HG02884 (cell line): ENCODE data around the gene RASGRP2.
"Not testable (repeated sequence)": the region's sequence is repeated elsewhere in the genome, so short reads cannot be mapped to it uniquely, and the experiment has no call there.

Experiments used
- ATAC-seq: cut with Tn5 transposase; IDR thresholded peaks from one replicate; pipeline ENCODE4 v1.9.1; 2021; ENCODE audit warnings: mild to moderate bottlenecking, moderate library complexity; ENCODE audit not compliant: unreplicated experiment

Gene RASGRP2

GRCh38 chr11:64720640-64721358, 23.1 kb downstream of the RASGRP2 start:
- ATAC-seq: no peak

- ATAC-seq: no peak
Measured at GRCh38 chr11:64720167-64720566, 23.8 kb downstream of the RASGRP2 start.

DNA sequence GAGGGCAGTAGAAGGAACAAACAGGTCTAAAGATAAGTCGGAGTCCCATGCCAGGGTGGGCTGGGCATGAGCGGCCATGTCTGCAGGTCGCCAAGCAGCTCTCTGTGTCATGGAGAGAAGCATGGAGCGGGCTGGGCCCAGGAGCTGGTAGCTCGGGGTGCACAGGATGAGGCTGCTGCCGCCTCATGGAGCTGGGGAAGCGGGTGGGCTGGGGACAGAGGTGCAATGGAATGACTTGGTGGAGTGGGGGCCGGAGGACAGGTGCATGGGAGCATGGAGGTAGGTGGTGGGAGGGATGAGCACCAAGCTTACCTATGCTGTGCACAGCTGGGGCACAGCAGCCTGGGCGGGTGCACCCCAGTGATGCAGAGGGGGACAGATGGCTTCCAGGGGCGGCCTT, 24.5 kb downstream of the RASGRP2 start:
- no peak for ATAC-seq

GRCh38 chr11:64718780-64719124, 25.2 kb downstream of the RASGRP2 start:
- no peak for ATAC-seq

GRCh38 chr11:64718084-64718779, 25.7 kb downstream of the RASGRP2 start:
- no peak for ATAC-seq

GRCh38 chr11:64717268-64717578, 26.7 kb downstream of the RASGRP2 start:
- ATAC-seq: no peak

DNA sequence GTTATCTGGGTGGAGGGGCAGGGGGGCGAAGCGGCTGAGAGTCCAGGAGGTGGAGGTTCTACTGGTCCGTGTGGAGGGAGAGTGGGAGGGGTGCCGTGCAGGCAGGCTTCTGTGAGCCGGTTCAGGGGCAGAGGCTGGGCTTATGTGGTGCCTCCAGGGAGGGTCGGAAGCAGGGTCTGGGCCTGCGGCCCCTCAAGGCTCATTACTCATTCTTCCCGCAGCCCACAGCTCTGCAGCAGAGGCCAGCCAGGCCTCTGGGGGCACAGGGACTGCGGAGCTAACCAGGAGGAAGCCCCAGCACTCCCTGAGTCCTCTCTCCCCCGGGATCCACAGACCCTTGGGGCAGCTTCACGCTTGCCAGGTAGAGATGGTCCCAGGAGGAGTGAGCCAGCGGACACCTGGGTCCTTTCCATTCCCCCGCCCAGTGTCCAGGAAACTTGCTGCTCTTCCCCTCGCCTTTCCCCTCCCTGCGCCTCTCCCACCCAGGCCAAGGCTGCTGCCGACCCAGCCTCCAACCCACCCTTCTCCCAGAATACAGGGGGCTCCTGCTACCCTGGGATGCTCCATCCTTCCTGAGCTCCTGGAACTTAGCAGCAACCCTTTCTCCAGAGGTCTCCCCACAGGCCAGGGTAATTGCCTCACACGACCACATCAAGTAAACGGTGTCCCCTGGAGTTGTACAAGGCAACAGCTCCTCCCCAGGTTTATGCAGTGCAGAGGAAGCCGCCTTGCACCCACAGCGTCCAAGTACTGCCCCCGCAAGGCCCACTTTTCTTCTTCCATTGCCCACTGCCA, 27.3 kb downstream of the RASGRP2 start:
- ATAC-seq: no peak

DNA sequence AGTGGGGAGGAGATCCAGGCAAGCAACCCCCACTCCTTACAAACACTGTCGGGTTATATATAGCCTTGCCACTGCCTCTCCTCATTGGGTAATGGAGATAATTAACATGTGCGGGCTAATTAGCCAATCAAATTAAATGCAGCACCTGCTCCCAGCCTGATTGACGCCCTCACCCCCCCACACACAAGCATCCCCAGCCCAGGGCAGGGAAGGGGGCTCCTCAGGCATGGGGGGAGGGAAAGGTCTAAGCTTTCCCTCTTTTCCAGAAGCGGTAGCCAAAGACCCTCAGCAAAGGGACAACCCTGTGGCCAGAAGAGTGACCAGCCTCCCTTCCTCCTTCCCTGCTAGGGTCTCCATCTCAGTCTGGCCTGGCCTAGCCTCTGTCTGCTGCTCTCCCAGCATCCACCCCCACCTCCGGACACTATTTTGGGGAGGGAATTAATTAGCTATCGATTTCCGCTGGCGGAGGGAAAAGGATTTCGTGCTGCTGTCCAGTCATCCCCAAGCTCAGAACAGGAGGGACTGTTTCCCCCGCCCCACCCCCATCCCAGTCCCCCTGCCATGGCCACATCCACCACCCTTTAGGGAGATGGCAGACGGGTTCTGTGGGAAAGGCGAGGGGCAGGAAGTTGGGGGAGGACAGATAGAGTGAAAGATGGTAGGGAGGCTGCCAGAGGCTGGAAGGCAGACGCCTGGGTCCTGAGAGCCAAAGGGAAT, 28.0 kb downstream of the RASGRP2 start:
- no peak for ATAC-seq

- ATAC-seq: no peak
Measured at GRCh38 chr11:64715110-64715509, 28.8 kb downstream of the RASGRP2 start.

GRCh38 chr11:64714666-64715065, 29.3 kb downstream of the RASGRP2 start:
- ATAC-seq: no peak

DNA sequence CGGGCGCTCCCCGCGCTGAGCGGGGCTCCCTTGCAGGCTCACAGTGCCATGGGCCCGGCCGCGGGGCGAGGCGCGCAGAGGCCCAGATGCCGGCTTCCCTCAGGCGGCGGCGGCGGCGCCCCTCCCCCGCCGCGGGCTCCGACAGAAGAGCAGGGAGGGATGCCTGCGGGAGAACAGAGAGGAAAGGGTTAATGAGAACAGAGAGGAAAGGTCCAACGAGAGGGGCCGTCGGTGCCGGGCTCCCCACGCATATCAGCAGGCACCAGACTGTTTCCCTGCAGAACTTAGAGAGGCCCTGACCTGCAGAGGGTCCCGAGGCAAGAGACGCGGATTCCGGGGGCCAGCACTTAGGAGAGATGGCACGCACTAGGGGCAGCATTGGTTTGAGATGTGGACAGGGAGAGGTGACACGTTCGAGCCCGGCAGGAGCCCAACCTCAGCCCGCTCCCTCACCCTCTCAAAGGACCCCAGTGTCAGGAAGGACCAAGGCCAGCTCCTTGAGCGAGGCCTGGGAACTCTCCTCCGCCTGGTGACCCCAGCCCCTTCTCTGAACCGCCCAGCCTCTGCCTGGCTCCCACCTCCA, 30.1 kb downstream of the RASGRP2 start:
- ATAC-seq: no peak

GRCh38 chr11:64713016-64713707, 30.8 kb downstream of the RASGRP2 start:
- no peak for ATAC-seq

DNA sequence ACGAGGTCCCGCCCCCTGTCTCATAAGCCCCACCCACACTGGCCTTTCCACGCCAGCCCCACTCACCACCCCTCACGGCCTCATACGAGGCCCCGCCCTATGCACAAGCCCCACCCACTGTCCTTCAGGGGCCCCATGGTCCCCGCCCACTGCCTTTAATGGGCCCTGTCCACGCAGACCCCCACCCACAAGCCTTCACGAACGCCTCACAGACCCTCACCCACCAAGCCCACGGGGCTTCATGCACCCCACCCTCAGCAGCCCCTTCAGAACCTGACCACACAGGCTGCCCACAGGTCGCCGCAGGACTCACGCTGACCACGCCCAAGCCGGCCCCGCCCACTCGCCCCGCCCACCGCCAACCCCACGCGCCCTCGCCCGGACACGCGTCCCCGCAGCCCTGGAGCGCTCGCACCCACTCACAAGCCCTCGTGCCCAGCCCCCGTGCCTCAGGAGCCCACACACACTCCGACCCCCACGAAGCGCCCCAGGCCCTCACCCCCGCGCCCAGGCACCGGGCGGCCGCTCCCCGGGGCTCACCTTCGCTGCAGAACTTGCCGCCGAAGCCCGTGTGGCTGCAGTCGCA, 31.4 kb downstream of the RASGRP2 start:
- ATAC-seq: no peak

- ATAC-seq: no peak
Measured at GRCh38 chr11:64711956-64712362, 32.0 kb downstream of the RASGRP2 start.

DNA sequence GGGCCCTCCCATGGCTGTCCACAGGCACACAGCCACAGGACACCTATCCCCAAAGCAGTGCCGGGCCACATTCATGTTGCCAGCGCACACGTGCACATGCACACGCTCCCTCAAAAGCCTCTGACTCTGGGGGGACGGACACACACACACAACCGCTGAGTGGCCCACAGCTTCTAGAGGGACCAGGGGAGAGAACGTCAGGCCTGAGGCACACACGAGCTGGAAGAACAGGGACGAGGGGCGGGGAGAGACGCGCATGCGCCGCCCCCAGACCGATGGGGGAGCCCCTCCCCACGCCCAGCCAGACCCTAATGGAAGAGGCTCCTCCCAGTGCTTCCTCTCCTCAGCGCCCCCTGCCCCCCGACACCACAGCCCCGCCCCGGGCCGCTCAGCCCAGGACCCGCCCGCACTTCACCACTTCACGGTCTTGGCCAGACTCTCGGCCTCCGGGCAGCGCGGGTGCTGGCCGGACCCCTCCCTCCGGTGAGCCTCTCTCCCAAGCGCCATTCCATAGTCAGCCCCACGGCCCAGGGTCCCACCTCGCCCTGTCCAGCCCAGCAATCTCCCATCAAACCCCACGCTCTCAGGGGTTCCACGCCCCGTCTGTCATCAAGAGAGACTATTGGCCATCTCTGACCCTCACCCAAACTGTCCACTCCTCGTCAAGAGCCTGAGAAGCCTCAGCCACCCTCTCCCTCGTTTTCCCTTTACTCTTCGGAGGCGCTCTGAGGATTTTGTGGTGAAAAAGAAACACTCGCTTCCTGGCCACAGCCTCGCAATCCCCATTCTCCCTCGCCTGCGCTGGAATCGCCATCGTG, 32.6 kb downstream of the RASGRP2 start:
- ATAC-seq: no peak

GRCh38 chr11:64710418-64711137, 33.4 kb downstream of the RASGRP2 start:
- no peak for ATAC-seq

GRCh38 chr11:64705501-64705900, 38.4 kb downstream of the RASGRP2 start:
- ATAC-seq: no peak

DNA sequence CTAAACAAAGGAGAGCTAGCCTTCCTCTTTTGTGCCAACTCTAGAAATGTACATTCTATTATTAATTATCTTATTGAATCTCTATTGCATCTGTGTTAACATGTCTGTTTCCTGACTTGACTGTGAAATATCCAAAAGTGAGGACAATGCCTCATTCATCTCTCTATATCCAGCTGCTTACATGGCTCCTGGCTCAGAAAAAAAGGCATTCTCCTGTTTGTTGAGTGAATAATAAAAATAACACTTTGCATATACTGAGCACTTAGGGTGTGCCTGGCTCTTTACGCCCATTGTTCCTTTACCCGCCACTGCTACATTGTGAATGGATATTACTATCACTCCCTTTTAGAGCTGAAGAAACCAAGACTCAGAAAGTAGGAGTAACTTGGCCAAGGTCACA, 40.9 kb downstream of the RASGRP2 start:
- no peak for ATAC-seq

GRCh38 chr11:64701956-64702355, 42.0 kb downstream of the RASGRP2 start:
- not testable (repeated sequence) for ATAC-seq
